ENCODE measurements around the gene GSTCD.
A peak's percentile ranks its signal among the peaks of the same experiment; 100 is the strongest.
"Not testable (repeated sequence)": the region's sequence is repeated elsewhere in the genome, so short reads cannot be mapped to it uniquely, and the experiment has no call there.

GSTCD gene

GRCh38 chr4:105758958-105759357 lies 50.4 kb downstream of the GSTCD start (continued):
- no peak for TF ChIP-seq ZNF398 (tag by site-specific recombination; IDR thresholded peaks at IDR 0.05)

GRCh38 chr4:105765690-105766407 lies 57.3 kb downstream of the GSTCD start:
- ChIA-PET POLR2A (no interaction called here), CTCF (interaction anchor here (0.5 kb wide), 1 partner anchor 12 kb away, joined by 3 read pairs; no protein-coding TSS in a partner anchor)
- H3K4me1 ChIP-seq (ENCODE audit: control insufficient read depth, insufficient read depth, low read length) = no peaks in the 10 kb centered on the region
- H3K9me3 ChIP-seq (ENCODE audit: control insufficient read depth, insufficient read depth, low read depth, low read length) = no peaks in the 10 kb centered on the region
- H3K36me3 ChIP-seq (ENCODE audit: control insufficient read depth in 2 of 2, insufficient read depth in 1 of 2, low read length in 2 of 2) = no peaks in the 10 kb centered on the region
- H3K27ac ChIP-seq (ENCODE audit: extremely low read depth, low read depth, low read length) = no peak overlapping the region
- no peak overlapping the region for H3K4me3 ChIP-seq (ENCODE audit: low read depth, low read length)
- TF ChIP-seq OSR2 (tag by site-specific recombination; IDR thresholded peaks at IDR 0.05) (0 out of 2 replicates have a peak, but pooled peaks have one; percentile 29), SETDB1 (IDR thresholded peaks at IDR 0.05; ENCODE audit: insufficient read length, low read length) (peak; percentile 80), ZBTB6 (tag by site-specific recombination; IDR thresholded peaks at IDR 0.05) (peak; percentile 33; the same call in 1 of the 2 replicates), ZNF837 (tag by site-specific recombination; IDR thresholded peaks at IDR 0.05) (no peak), ZNF366 (tag by site-specific recombination; conservative IDR thresholded peaks at IDR 0.05) (no peak), ZNF501 (tag by site-specific recombination; IDR thresholded peaks at IDR 0.05) (no peak)

GRCh38 chr4:105767579-105767978 lies 59.0 kb downstream of the GSTCD start:
- no peaks in the 10 kb centered on the region for H3K36me3 ChIP-seq (ENCODE audit: control insufficient read depth in 2 of 2, insufficient read depth in 1 of 2, low read length in 2 of 2)
- H3K4me3 ChIP-seq (ENCODE audit: low read depth, low read length) = no peak overlapping the region
- ChIA-PET CTCF (no interaction called here), POLR2A (no interaction called here)
- H3K27ac ChIP-seq (ENCODE audit: extremely low read depth, low read depth, low read length) = no peak overlapping the region
- TF ChIP-seq BCL11B (tag by site-specific recombination; IDR thresholded peaks at IDR 0.05; ENCODE audit: low read depth) (no peak), RBAK (tag by site-specific recombination; IDR thresholded peaks at IDR 0.05) (no peak)
- no peaks in the 10 kb centered on the region for H3K4me1 ChIP-seq (ENCODE audit: control insufficient read depth, insufficient read depth, low read length)
- no peaks in the 10 kb centered on the region for H3K9me3 ChIP-seq (ENCODE audit: control insufficient read depth, insufficient read depth, low read depth, low read length)

- CTCF ChIA-PET = not testable (repeated sequence)
- peak; percentile 72 for TF ChIP-seq ZNF146 (tag by site-specific recombination; IDR thresholded peaks at IDR 0.05)
Observed at GRCh38 chr4:105770524-105770923, 61.9 kb downstream of the GSTCD start.

GRCh38 chr4:105772065-105772464 lies 63.5 kb downstream of the GSTCD start:
- CTCF ChIA-PET; H3K36me3 ChIP-seq (ENCODE audit: control insufficient read depth in 2 of 2, insufficient read depth in 1 of 2, low read length in 2 of 2); POLR2A ChIA-PET; H3K9me3 ChIP-seq (ENCODE audit: control insufficient read depth, insufficient read depth, low read depth, low read length); H3K27ac ChIP-seq (ENCODE audit: extremely low read depth, low read depth, low read length); H3K4me1 ChIP-seq (ENCODE audit: control insufficient read depth, insufficient read depth, low read length); H3K4me3 ChIP-seq (ENCODE audit: low read depth, low read length): not testable (repeated sequence)

More at GRCh38 chr4:105770524-105770923, 61.9 kb downstream of the GSTCD start:
- H3K4me3 ChIP-seq (ENCODE audit: low read depth, low read length); H3K4me1 ChIP-seq (ENCODE audit: control insufficient read depth, insufficient read depth, low read length); H3K27ac ChIP-seq (ENCODE audit: extremely low read depth, low read depth, low read length); H3K9me3 ChIP-seq (ENCODE audit: control insufficient read depth, insufficient read depth, low read depth, low read length); POLR2A ChIA-PET; H3K36me3 ChIP-seq (ENCODE audit: control insufficient read depth in 2 of 2, insufficient read depth in 1 of 2, low read length in 2 of 2): not testable (repeated sequence)

- H3K4me1 ChIP-seq (ENCODE audit: control insufficient read depth, insufficient read depth, low read length); H3K27ac ChIP-seq (ENCODE audit: extremely low read depth, low read depth, low read length); CTCF ChIA-PET; H3K36me3 ChIP-seq (ENCODE audit: control insufficient read depth in 2 of 2, insufficient read depth in 1 of 2, low read length in 2 of 2); POLR2A ChIA-PET; H3K4me3 ChIP-seq (ENCODE audit: low read depth, low read length); H3K9me3 ChIP-seq (ENCODE audit: control insufficient read depth, insufficient read depth, low read depth, low read length): not testable (repeated sequence)
Observed at GRCh38 chr4:105775760-105776415, 67.3 kb downstream of the GSTCD start.
